Adrenal gland (tissue), 5 donors: ENCODE data around the gene SRP68.

Experiments
- POLR2A ChIP-seq, 2 donors: fragments of 450-650 bp; IDR thresholded peaks; one replicate each; pipeline ENCODE4 v1.6.1; 2017; ENCODE audit warnings: antibody characterized with exemption in 2 of 2, mild to moderate bottlenecking in 2 of 2, moderate library complexity in 1 of 2
- TF ChIP-seq, protein P1 (sequence below), 6 experiments: fragments of 450-650 bp in 4 of 6; fragments of 200-600 bp in 2 of 6; sonication (generic) in 1 of 6; IDR thresholded peaks; 1 replicate in 5 of 6; 2 replicates in 1 of 6; pipeline versions ENCODE4 v1.5.1 to v1.8.0; 2016 to 2021; ENCODE audit warnings: antibody characterized with exemption in 6 of 6, mild to moderate bottlenecking in 2 of 6, moderate library complexity in 1 of 6
- donor health status: DM: no; HTN: no; CAD: no.

DNA sequence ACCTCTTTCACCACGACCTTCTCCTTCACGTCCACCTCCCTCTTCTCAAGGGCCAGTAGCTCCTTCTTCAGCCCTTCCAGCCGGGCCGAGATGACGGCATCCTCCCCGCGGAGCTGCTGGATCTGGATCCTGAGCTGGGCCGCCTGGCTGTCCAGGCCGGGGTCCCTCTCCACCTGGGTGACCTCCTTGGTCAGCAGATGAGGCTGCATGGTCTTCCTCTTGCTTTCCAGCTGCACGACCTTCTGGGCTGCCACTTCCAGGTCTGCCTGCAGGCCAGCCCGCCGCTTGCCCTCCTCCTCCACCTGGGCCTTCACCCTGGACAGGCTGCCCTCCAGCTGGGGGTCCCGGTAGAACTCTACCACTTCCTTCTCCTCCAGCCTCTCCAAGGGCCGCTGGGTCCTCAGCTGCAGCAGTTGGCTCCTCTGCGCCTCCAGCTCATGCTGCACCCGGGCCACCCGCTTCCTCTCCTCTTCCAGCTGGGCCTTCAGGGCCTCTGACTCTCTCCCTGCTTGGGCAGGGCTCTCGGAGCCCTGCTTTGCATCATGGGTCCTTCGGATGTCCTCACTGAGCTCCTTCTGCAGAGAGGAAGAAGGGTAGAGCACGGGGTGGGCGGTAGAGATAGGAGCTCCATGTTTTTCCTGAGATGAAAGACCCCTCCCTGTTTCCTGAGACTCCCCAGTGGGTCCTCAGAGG lies 62.2 kb downstream of the SRP68 start:
- TF ChIP-seq, protein P1, sequence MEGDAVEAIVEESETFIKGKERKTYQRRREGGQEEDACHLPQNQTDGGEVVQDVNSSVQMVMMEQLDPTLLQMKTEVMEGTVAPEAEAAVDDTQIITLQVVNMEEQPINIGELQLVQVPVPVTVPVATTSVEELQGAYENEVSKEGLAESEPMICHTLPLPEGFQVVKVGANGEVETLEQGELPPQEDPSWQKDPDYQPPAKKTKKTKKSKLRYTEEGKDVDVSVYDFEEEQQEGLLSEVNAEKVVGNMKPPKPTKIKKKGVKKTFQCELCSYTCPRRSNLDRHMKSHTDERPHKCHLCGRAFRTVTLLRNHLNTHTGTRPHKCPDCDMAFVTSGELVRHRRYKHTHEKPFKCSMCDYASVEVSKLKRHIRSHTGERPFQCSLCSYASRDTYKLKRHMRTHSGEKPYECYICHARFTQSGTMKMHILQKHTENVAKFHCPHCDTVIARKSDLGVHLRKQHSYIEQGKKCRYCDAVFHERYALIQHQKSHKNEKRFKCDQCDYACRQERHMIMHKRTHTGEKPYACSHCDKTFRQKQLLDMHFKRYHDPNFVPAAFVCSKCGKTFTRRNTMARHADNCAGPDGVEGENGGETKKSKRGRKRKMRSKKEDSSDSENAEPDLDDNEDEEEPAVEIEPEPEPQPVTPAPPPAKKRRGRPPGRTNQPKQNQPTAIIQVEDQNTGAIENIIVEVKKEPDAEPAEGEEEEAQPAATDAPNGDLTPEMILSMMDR (IDR thresholded peaks at IDR 0.05) = no peak
- no peak for TF ChIP-seq POLR2A (IDR thresholded peaks at IDR 0.05)
